Mesodermal cell (in vitro differentiated cells): ENCODE data around the gene CALML6.

Source experiments
- H3K27ac ChIP-seq: 2 replicates; pipeline ENCODE4 v1.7.0; 2013; ENCODE audit warnings: mild to moderate bottlenecking, low read depth, low read length, moderate library complexity; ENCODE audit not compliant: severe bottlenecking
- H3K36me3 ChIP-seq: 2 replicates; pipeline ENCODE4 v1.7.1; 2013; ENCODE audit warnings: mild to moderate bottlenecking, low read length, moderate library complexity; ENCODE audit not compliant: control insufficient read depth, insufficient read depth
- H3K4me1 ChIP-seq: one replicate; pipeline ENCODE4 v1.7.1; 2013; ENCODE audit warnings: mild to moderate bottlenecking, low read length; ENCODE audit not compliant: insufficient read depth, control insufficient read depth, poor library complexity, severe bottlenecking
- H3K4me3 ChIP-seq: 2 replicates; pipeline ENCODE4 v1.7.0; 2013; ENCODE audit warnings: low read length, control low read depth, mild to moderate bottlenecking; ENCODE audit not compliant: insufficient read depth, poor library complexity, severe bottlenecking; ENCODE audit errors: extremely low read depth
- H3K9me3 ChIP-seq: 2 replicates; pipeline ENCODE4 v1.7.1; 2013; ENCODE audit warnings: mild to moderate bottlenecking, low read length, moderate library complexity; ENCODE audit not compliant: control insufficient read depth
- WGBS, 2 experiments: methylation state at CpG; one replicate each; pipeline ENCODE4 v1.1.5; 2013; ENCODE audit warnings: missing lambda C conversion rate in 2 of 2; ENCODE audit not compliant: insufficient coverage in 2 of 2; 5-methylcytosine and 5-hydroxymethylcytosine counted together

CALML6 gene

GRCh38 chr1:1914101-1914970, 724 bp upstream of the CALML6 start:
- Histone ChIP-seq H3K36me3 (no peaks in the 10 kb centered on the region), H3K27ac (no peak overlapping the region), H3K9me3 (no peaks in the 10 kb centered on the region), H3K4me1 (no peaks in the 10 kb centered on the region), H3K4me3 (no peak overlapping the region)
- WGBS, 2 experiments = 82 to 83% methylated on average over 16 to 18 of the region's 20 CpGs

DNA sequence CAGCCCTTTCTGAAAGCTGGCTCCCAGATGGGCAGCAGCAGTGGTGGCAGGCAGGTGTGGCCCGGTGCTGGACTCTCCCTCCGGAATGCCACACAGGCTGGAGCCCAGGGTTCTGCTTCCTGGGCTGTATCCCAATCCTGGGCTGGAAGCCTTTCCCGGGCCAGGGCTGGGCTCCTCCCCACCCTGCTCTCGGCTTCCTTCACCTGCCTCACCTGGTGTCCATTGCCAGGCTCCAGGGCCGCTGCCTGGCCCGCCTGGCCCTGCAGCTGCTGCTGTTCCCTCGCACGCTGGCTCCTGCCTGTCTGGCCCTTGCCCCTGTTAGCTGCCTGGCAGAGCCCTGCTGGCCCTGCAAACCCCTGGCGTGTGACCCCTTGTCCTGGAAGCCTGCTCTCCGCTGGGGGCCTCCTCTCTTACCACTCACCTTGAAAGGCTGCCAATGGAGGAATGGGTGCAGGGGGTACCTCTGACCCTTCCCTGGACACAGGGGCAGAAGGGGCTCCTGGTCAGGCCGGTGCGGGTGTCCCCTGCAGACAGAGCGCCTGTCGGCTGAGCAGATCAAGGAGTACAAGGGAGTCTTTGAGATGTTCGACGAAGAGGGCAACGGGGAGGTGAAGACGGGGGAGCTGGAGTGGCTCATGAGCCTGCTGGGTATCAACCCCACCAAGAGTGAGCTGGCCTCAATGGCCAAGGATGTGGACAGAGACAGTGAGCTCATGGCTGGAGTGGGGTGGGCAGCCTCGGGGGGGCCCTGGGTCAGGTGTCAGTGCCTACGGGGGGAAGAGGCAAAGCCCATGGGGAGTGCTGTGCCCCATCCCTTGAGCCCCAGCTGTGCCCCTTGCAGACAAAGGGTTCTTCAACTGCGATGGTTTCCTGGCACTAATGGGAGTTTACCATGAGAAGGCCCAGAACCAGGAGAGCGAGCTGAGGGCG, 1.1 kb downstream of the CALML6 start:
- H3K27ac ChIP-seq = no peak overlapping the region
- H3K9me3 ChIP-seq = no peaks in the 10 kb centered on the region
- H3K4me1 ChIP-seq = no peaks in the 10 kb centered on the region
- 93 to 96% methylated on average over 22 to 23 of the region's 23 CpGs for WGBS, 2 experiments
- no peak overlapping the region for H3K4me3 ChIP-seq
- H3K36me3 ChIP-seq = no peaks in the 10 kb centered on the region

DNA sequence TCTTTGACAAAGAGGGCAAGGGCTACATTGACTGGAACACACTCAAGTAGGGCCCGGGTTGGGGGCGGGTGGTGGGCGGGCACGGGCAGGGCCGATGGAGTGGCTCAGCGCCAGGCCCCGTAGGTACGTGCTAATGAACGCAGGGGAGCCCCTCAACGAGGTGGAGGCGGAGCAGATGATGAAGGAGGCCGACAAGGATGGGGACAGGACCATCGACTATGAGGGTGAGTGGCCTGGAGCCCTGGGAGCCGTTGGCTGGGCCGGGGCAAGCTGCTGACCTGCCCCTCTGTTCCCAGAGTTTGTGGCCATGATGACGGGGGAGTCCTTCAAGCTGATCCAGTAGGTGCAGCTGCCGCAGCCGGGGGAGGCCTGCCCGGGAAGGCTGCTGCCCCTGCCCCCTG, 1.8 kb downstream of the CALML6 start:
- 90 to 91% methylated on average over 7 to 19 of the region's 19 CpGs for WGBS, 2 experiments
- Histone ChIP-seq H3K27ac (no peak overlapping the region), H3K4me1 (no peaks in the 10 kb centered on the region), H3K9me3 (no peaks in the 10 kb centered on the region), H3K36me3 (no peaks in the 10 kb centered on the region), H3K4me3 (no peak overlapping the region)

DNA sequence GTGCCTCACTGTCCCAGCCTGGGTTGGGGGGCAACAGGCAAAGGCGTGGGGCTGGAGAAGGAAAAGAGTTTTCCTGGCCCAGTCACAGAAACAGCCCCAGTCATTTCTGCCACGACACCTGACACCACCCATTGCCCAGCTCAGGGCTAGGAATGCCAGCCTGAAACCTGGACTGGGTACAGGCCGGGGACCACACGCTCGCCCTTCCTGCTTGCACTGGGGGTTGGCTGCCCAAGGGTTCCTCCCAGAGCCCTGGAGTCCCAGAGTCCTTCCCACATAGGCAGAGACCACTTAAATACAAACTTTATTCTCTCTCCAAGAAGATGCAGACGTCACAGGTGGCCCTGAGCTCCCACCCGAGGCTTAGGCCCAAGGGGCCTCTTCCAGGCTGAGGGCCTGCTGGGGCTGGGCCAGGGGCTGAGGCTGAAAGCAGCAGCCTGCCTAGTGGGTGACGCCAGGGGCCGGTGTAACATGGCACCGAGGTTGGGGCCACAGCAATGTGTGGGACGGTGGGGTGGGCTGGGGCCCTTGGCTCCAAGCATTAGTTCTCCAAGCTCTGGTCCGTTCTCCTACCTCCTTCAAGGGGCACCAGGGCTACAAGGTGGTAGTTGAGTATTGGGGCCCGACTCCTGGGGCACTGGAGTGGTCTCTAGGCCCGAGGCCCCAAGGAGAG, 2.4 kb downstream of the CALML6 start:
- no peaks in the 10 kb centered on the region for H3K36me3 ChIP-seq
- 89 to 94% methylated on average over 9 to 12 of the region's 14 CpGs for WGBS, 2 experiments
- H3K4me1 ChIP-seq = no peaks in the 10 kb centered on the region
- no peak overlapping the region for H3K4me3 ChIP-seq
- no peak overlapping the region for H3K27ac ChIP-seq
- H3K9me3 ChIP-seq = no peaks in the 10 kb centered on the region

- Histone ChIP-seq H3K9me3 (no peaks in the 10 kb centered on the region), H3K4me3 (peak overlapping the region; percentile 50), H3K4me1 (no peaks in the 10 kb centered on the region), H3K27ac (no peak overlapping the region), H3K36me3 (no peaks in the 10 kb centered on the region)
- WGBS, 2 experiments = 43 to 50% methylated on average over 34 to 44 of the region's 46 CpGs
Measured at GRCh38 chr1:1917995-1918900, 3.2 kb downstream of the CALML6 start.

DNA sequence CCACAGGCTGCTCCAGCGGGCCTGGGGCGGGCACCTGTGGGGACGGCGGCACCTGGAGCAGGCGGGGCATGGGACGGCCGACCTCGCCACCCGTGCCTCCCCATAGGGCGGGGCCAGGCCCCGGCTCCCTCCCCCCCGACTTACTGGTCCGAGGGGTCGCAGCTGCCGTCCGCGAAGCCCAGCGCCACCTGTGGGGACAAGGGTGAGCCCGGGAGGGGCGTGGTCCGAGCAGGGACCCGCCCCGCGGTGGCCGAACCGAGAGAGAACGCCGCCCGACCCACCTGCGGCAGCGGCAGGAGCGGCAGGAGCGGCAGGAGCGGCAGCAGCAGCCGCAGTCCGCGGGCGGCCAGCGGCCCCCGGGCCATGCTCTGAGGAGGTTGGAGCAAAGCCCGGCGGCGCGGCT, 3.8 kb downstream of the CALML6 start, which contains the start of gene TMEM52:
Gene TMEM52 (minus strand): TSS at position 379 of the 403 bp plus-strand sequence. CDS start 14 bp downstream, at position 365.
- Histone ChIP-seq H3K4me3 (peak within 1 kb of the TSS; percentile 50), H3K27ac (no peak within 1 kb of the TSS), H3K4me1 (no peaks in the 10 kb centered on the region), H3K9me3 (no peaks in the 10 kb centered on the region), H3K36me3 (no peaks in the 10 kb centered on the region)
- WGBS, 2 experiments = 0 to 1% methylated on average over 21 to 26 of the region's 44 CpGs

- no peaks in the 10 kb centered on the region for H3K9me3 ChIP-seq
- no peaks in the 10 kb centered on the region for H3K4me1 ChIP-seq
- H3K36me3 ChIP-seq = no peaks in the 10 kb centered on the region
- 11 to 14% methylated on average over 55 to 56 of the region's 62 CpGs for WGBS, 2 experiments
- no peak overlapping the region for H3K27ac ChIP-seq
- peak overlapping the region; percentile 50 for H3K4me3 ChIP-seq
Measured at GRCh38 chr1:1919304-1920056, 4.4 kb downstream of the CALML6 start.

DNA sequence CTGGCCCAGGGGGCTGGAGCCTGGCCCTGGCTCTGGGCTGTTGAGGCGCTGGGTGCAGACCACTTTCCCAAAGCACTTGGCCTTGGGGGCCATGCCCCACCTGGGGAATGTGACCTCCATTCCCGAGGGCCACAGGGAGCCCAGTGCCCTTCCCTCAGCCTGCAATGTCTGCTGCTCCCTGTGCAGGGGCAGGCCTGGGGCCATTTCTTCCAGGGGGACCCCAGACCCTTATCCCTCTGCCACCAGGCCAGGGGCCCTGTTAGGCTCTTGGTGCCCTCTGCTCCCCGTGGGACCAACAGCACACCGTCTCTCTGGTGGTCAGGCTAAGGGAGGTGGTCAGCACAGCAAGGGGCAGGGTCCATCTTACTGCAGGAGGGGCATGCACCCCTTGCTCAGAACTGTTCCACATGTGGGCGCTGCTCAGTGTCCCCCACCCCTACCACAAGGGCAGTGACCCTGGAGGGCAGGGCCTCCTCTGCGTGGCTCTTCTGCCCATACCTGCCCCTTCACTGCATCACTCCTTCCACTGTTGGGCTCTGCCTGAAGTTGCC, 5.1 kb downstream of the CALML6 start:
- H3K27ac ChIP-seq = no peak overlapping the region
- 80 to 82% methylated on average over 5 to 6 of the region's 6 CpGs for WGBS, 2 experiments
- H3K9me3 ChIP-seq = no peaks in the 10 kb centered on the region
- H3K4me1 ChIP-seq = no peaks in the 10 kb centered on the region
- H3K4me3 ChIP-seq = peak overlapping the region; percentile 21
- no peaks in the 10 kb centered on the region for H3K36me3 ChIP-seq
